ENCODE results near the gene TRIM66.

The TRIM66 gene

GRCh38 chr11:8564526-8564925 lies 117.9 kb downstream of the TRIM66 start:
- DNase-seq (ENCODE audit: low spot score): no peak

All from CD4-positive, alpha-beta T cell treated with Interleukin-15 for 4 hours (primary cell).